PC-3 (cell line): ENCODE data around the gene TOPBP1. TPM values are rescaled to one million over a fixed set of nuclear protein-coding genes. Genes with fewer than 3 reads are reported as not detected.

ENCODE experiments used
- ATAC-seq: fragments of 200-7000 bp; cut with Tn5 transposase; 2 replicates; pipeline ENCODE4 v1.9.1; 2020; ENCODE audit warnings: mild to moderate bottlenecking, moderate library complexity
- BruUV-seq: library from RNA; stranded (reverse); fragments of 400-500 nt; replicated peaks from 2 replicates; lab custom pipeline; 2021; lab: Mats Ljungman, UMichigan
- CTCF ChIA-PET: fragments of 300-600 bp; sonication (Branson Sonifier 250); formaldehyde crosslinking; loops from one replicate; lab custom pipeline; 2022; ENCODE audit warnings: antibody characterized with exemption; lab: Charles Lee
- POLR2A ChIA-PET: fragments of 300-600 bp; sonication (Branson Sonifier 250); formaldehyde crosslinking; loops from one replicate; lab custom pipeline; 2022; ENCODE audit warnings: antibody characterized with exemption; ENCODE audit not compliant: unreplicated experiment; lab: Charles Lee
- DNase-seq: peaks from one replicate; pipeline ENCODE4 v3.0.0-alpha.2; 2015
- H2AFZ ChIP-seq: fragments of 300-600 bp; sonication (generic); 2 replicates; pipeline ENCODE4 v1.6.0; 2016; ENCODE audit warnings: antibody characterized with exemption, low read length
- H3F3A ChIP-seq: fragments of 300-600 bp; sonication (generic); one replicate; pipeline ENCODE4 v1.6.0; 2017; ENCODE audit warnings: antibody characterized with exemption, low read length, control low read depth, mild to moderate bottlenecking; ENCODE audit not compliant: unreplicated experiment
- H3K27ac ChIP-seq: fragments of 300-600 bp; sonication (generic); 2 replicates; pipeline ENCODE4 v1.5.1; 2016; ENCODE audit warnings: mild to moderate bottlenecking, low read length
- H3K27me3 ChIP-seq: fragments of 300-600 bp; sonication (generic); 2 replicates; pipeline ENCODE4 v1.6.1; 2016; ENCODE audit warnings: low read length, mixed read lengths
- H3K36me3 ChIP-seq: fragments of 300-600 bp; sonication (generic); 2 replicates; pipeline ENCODE4 v1.6.1; 2016; ENCODE audit warnings: low read depth, mixed run types, low read length, mixed read lengths
- H3K4me1 ChIP-seq: fragments of 300-600 bp; sonication (generic); 2 replicates; pipeline ENCODE4 v1.5.1; 2016; ENCODE audit warnings: low read length; ENCODE audit not compliant: insufficient read depth
- H3K4me2 ChIP-seq: fragments of 300-600 bp; sonication (generic); 2 replicates; pipeline ENCODE4 v1.6.0; 2016; ENCODE audit warnings: low read length
- H3K4me3 ChIP-seq: fragments of 300-600 bp; sonication (generic); 2 replicates; pipeline ENCODE4 v1.5.1; 2016; ENCODE audit warnings: mild to moderate bottlenecking, low read length, mixed read lengths
- H3K79me2 ChIP-seq: fragments of 300-600 bp; sonication (generic); 2 replicates; pipeline ENCODE4 v1.6.1; 2017; ENCODE audit warnings: low read length, mixed read lengths
- H3K9ac ChIP-seq: fragments of 300-600 bp; sonication (generic); 2 replicates; pipeline ENCODE4 v1.6.0; 2016; ENCODE audit warnings: mild to moderate bottlenecking, low read length
- H3K9me2 ChIP-seq: fragments of 300-600 bp; sonication (generic); replicated peaks from 2 replicates; pipeline ENCODE4 v1.6.1; 2016; ENCODE audit warnings: mixed run types, low read length, mixed read lengths
- H3K9me3 ChIP-seq: fragments of 300-600 bp; sonication (generic); 2 replicates; pipeline ENCODE4 v1.6.1; 2016; ENCODE audit warnings: low read length, mixed read lengths
- H4K20me1 ChIP-seq: fragments of 300-600 bp; sonication (generic); 2 replicates; pipeline ENCODE4 v1.6.1; 2016; ENCODE audit warnings: low read length, mixed read lengths
- EZH2 ChIP-seq: fragments of 300-600 bp; sonication (generic); IDR thresholded peaks from one replicate; pipeline ENCODE4 v1.6.1; 2017; ENCODE audit warnings: antibody characterized with exemption, mild to moderate bottlenecking, low read length; ENCODE audit not compliant: unreplicated experiment
- EZH2phosphoT487 ChIP-seq: fragments of 300-600 bp; sonication (generic); IDR thresholded peaks from 2 replicates; pipeline ENCODE4 v1.6.1; 2018; ENCODE audit warnings: mild to moderate bottlenecking, antibody characterized with exemption, low read length, borderline replicate concordance
- intact Hi-C: fragments of 100-400 bp; cut with micrococcal nuclease; formaldehyde crosslinking; loops from 2 replicates; pipeline ENCODE4 v1.9.0; 2023
- total RNA-seq: library from RNA; depleted of rRNA; stranded (reverse); fragments of >200 nt; gene quantifications from 2 replicates; pipeline ENCODE4 v1.2.3, GENCODE V29; 2014
- TF ChIP-seq, protein P1 (sequence below): fragments of 300-600 bp; sonication (generic); conservative IDR thresholded peaks from 2 replicates; pipeline ENCODE4 v1.5.1; 2017; ENCODE audit warnings: antibody characterized with exemption, low read depth, mild to moderate bottlenecking, low read length

TOPBP1 gene
- total RNA-seq, 1 experiment from 2014 or later: 42.4 TPM

DNA sequence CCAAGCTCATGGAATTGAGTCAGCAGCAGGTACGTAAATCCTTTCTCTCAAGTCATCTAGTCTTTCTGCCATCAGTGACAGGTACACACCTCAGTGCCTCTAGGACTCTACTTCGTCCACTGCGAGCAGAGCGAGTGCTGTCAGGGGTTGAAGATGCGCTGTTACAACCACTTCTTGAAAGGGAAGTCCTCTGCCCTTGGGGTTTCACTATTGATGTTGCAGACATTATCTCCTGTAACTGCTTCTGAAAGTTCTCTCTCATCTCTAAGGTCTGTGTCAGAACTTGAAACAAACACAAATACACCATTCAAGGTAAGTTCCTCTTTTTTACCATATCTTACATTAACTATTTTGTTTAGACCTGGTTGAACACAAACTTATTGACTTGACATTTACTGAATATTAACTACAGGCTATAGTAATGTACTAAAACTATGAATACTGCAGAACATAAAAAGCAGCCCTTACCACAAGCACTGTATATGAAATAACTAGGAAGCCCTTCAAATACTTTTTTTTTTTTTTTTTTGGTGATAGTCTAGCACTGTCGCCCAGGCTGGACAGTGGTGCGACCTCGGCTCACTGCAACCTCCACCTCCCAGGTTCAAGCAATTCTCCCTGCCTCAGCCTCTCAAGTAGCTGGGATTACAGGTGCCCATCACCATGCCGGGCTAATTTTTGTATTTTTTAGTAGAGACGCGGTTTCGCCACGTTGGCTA lies 41.5 kb downstream of the TOPBP1 start:
- Histone ChIP-seq H2AFZ (no peak overlapping the region), H3K9me2 (no peaks in the 10 kb centered on the region), H3K4me1 (no peaks in the 10 kb centered on the region), H3K4me2 (no peak overlapping the region), H3K9me3 (no peaks in the 10 kb centered on the region), H3K36me3 (peaks cover 29% of the 10 kb centered on the region), H3F3A (no peaks in the 10 kb centered on the region), H3K79me2 (no peaks in the 10 kb centered on the region), H3K27me3 (no peaks in the 10 kb centered on the region), H3K4me3 (no peak overlapping the region), H3K27ac (no peak overlapping the region), H3K9ac (no peak overlapping the region), H4K20me1 (no peaks in the 10 kb centered on the region)
- DNase-seq: no peak
- no TSS peak for BruUV-seq
- POLR2A ChIA-PET: no interaction called here
- CTCF ChIA-PET: no interaction called here
- intact Hi-C loops: no loop called here
- TF ChIP-seq, protein P1, sequence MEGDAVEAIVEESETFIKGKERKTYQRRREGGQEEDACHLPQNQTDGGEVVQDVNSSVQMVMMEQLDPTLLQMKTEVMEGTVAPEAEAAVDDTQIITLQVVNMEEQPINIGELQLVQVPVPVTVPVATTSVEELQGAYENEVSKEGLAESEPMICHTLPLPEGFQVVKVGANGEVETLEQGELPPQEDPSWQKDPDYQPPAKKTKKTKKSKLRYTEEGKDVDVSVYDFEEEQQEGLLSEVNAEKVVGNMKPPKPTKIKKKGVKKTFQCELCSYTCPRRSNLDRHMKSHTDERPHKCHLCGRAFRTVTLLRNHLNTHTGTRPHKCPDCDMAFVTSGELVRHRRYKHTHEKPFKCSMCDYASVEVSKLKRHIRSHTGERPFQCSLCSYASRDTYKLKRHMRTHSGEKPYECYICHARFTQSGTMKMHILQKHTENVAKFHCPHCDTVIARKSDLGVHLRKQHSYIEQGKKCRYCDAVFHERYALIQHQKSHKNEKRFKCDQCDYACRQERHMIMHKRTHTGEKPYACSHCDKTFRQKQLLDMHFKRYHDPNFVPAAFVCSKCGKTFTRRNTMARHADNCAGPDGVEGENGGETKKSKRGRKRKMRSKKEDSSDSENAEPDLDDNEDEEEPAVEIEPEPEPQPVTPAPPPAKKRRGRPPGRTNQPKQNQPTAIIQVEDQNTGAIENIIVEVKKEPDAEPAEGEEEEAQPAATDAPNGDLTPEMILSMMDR: no peak
- TF ChIP-seq EZH2phosphoT487: no peak
- no peak for TF ChIP-seq EZH2
- no peak for ATAC-seq

- Histone ChIP-seq H3K4me1 (no peaks in the 10 kb centered on the region), H2AFZ (no peak overlapping the region), H3K9me2 (no peaks in the 10 kb centered on the region), H3K9ac (no peak overlapping the region), H3K36me3 (peaks cover 31% of the 10 kb centered on the region), H3K4me2 (no peak overlapping the region), H4K20me1 (no peaks in the 10 kb centered on the region), H3K9me3 (no peaks in the 10 kb centered on the region), H3F3A (no peaks in the 10 kb centered on the region), H3K4me3 (no peak overlapping the region), H3K79me2 (no peaks in the 10 kb centered on the region), H3K27me3 (no peaks in the 10 kb centered on the region), H3K27ac (no peak overlapping the region)
- no peak for TF ChIP-seq EZH2
- TF ChIP-seq, protein P1: no peak
- no peak for TF ChIP-seq EZH2phosphoT487
- intact Hi-C loops: no loop called here
- DNase-seq (no peak), ATAC-seq (no peak)
- CTCF ChIA-PET: no interaction called here
- POLR2A ChIA-PET: no interaction called here
- BruUV-seq: no TSS peak
Observed at GRCh38 chr3:133611534-133611933, 50.2 kb downstream of the TOPBP1 start.

- Histone ChIP-seq H3K27ac (no peak overlapping the region), H3F3A (no peaks in the 10 kb centered on the region), H3K9ac (no peak overlapping the region), H3K36me3 (peaks cover 31% of the 10 kb centered on the region), H2AFZ (no peak overlapping the region), H3K4me2 (no peak overlapping the region), H4K20me1 (no peaks in the 10 kb centered on the region), H3K4me1 (no peaks in the 10 kb centered on the region), H3K27me3 (no peaks in the 10 kb centered on the region), H3K4me3 (no peak overlapping the region), H3K9me3 (no peaks in the 10 kb centered on the region), H3K9me2 (no peaks in the 10 kb centered on the region), H3K79me2 (no peaks in the 10 kb centered on the region)
- ATAC-seq: no peak
- no TSS peak for BruUV-seq
- no peak for TF ChIP-seq EZH2
- TF ChIP-seq, protein P1: no peak
- no peak for TF ChIP-seq EZH2phosphoT487
- CTCF ChIA-PET: no interaction called here
- POLR2A ChIA-PET: no interaction called here
- intact Hi-C loops: no loop called here
- DNase-seq: no peak
Observed at GRCh38 chr3:133610031-133610430, 51.7 kb downstream of the TOPBP1 start.
